Breast epithelium (tissue), 4 donors: Measurements from ENCODE around the gene ABHD8. TPM values are rescaled to one million over a fixed set of nuclear protein-coding genes. Genes with fewer than 3 reads are reported as not detected.

ENCODE experiments used
- DNase-seq, 2 donors: peaks; one replicate each; pipeline ENCODE4 v3.0.0-alpha.2; 2019; ENCODE audit warnings: low spot score in 2 of 2
- H3K27ac ChIP-seq, 2 donors: fragments of 200-600 bp; sonication (generic) in 1 of 2; one replicate each; pipeline ENCODE4 v1.5.1; 2016 to 2019; ENCODE audit warnings: mild to moderate bottlenecking in 1 of 2
- H3K27me3 ChIP-seq, 2 donors: fragments of 200-600 bp; sonication (generic) in 1 of 2; one replicate each; pipeline versions ENCODE4 v1.5.1 to v1.6.0; 2017 to 2019; ENCODE audit warnings: control low read depth in 1 of 2, mild to moderate bottlenecking in 1 of 2
- H3K36me3 ChIP-seq: fragments of 200-600 bp; one replicate; pipeline ENCODE4 v1.5.1; 2019
- H3K4me1 ChIP-seq, 2 donors: fragments of 200-600 bp; sonication (generic); one replicate each; pipeline ENCODE4 v1.5.1; 2016 to 2019; ENCODE audit warnings: control low read depth in 1 of 2
- H3K4me3 ChIP-seq, 3 donors: fragments of 200-600 bp; sonication (generic); 1 replicate in 2 of 3; 2 replicates in 1 of 3; pipeline ENCODE4 v1.5.1; 2016 to 2019; ENCODE audit warnings: mild to moderate bottlenecking in 3 of 3, moderate library complexity in 2 of 3
- H3K9me3 ChIP-seq, 2 donors: fragments of 200-600 bp; sonication (generic) in 1 of 2; one replicate each; pipeline ENCODE4 v1.5.1; 2016 to 2019; ENCODE audit warnings: control low read depth in 1 of 2
- POLR2A ChIP-seq: fragments of 450-650 bp; IDR thresholded peaks from one replicate; pipeline ENCODE4 v1.6.1; 2016; ENCODE audit warnings: antibody characterized with exemption, mild to moderate bottlenecking, moderate library complexity
- POLR2AphosphoS5 ChIP-seq, 3 donors: sonication (generic); formaldehyde crosslinking; IDR thresholded peaks; one replicate each; pipeline ENCODE4 v1.6.1; 2017; ENCODE audit warnings: antibody characterized with exemption in 3 of 3
- intact Hi-C: fragments of 100-400 bp; cut with DNase I; formaldehyde crosslinking; loops from one replicate; pipeline ENCODE4 v1.15.1; 2023; ENCODE audit warnings: low total_unique reads
- total RNA-seq, 3 donors: library from RNA; depleted of rRNA; stranded (reverse); fragments of >200 nt; gene quantifications; one replicate each; pipeline ENCODE4 v1.1.0, GENCODE V29; 2016
- TF ChIP-seq, protein P1 (sequence below), 3 donors: fragments of 450-650 bp; IDR thresholded peaks; one replicate each; pipeline ENCODE4 v1.5.1; 2016 to 2017; ENCODE audit warnings: antibody characterized with exemption in 3 of 3, mild to moderate bottlenecking in 3 of 3, moderate library complexity in 3 of 3

ABHD8 gene
- total RNA-seq, 3 donors from 2014 or later, result 6.7 to 14.4 (median 11.0) TPM

DNA sequence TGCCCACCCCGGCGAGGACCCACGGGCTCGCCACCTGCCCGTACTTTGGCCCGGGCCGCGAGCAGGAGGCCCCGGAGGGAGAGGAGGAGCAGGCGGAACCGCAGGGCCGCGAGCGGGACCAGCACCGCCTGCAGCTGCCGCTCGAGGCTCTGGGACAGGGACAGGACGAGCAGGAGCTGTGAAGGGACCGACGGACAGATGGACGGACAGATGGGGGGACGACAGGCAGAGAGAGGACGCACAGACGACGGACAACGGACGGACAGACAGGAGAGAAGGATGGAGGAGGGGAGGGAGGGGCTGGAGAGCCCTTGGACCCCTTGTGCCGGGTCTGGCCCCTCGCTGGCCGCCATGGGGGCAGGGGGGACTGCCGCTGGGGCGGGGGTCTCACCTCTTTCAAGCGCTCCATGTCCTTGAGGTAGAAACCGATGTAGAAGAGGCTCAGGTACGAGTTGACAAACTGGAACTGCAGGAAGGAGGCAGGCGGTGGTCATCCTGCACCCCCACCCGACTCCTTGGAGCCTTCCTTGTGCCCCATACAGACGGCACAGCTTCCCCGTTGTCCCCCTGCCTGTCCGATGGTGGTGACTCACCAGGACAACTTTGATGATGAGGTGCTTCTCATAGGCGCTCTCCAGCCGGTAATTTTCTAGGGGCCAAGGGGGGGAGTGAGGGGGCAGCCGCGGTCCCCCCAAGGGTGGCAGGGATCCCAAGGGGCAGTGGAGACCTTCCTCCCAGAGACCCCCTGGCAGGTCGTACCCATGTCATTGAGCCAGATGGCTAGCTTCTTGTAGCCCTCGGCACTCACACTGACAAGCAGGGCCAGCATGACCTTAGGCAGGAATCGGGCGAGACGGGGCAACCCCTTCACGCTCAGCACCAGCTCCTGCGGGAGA lies 26.4 kb upstream of the ABHD8 start:
- H3K36me3 ChIP-seq, result no peaks in the 10 kb centered on the region

DNA sequence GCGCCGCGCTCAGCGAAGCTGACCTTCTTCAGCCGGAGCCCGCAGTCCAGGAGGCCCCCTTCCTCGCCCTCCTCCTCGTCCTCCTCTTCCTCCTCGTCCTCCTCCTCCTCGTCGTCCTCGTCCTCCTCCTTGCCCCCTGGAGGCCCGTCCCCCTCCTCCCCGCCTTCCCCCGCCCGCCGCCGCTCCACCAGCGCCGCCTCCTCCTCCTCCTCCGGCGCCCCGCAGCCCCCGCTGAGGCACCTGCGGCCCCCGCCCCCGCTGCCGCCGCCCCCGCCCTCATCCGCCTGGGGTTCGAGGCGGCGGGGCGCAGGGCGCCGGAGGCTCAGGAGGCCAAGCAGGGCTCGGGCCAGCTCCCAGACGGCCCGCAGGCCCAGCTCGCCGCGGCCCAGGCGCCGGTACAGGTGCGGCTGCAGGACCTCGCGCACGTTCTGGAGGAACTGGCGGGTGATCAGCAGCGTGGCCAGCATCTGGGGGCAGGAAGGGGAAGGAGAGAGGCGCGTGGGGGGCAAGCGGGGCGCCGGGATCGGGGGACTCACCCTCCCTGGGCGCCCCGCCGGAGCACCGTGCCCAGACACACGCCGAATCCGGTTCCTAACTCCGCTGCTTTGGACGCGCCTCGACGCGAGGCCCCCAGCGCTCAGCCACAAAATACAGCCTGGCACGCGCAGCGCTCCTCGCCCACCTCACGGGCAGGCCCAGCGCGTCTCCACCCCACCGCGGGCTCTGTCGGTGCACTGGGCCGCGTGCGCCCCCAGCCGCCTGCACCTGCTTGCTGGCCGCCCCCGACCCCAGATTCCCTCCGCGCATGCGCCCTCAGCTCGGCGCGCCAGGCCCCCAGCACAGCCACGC lies 25.5 kb upstream of the ABHD8 start:
- Histone ChIP-seq H3K36me3 (no peaks in the 10 kb centered on the region), H3K4me3 (peak overlapping the region; percentile 8 to 69 (median 56)), H3K4me1 (peaks cover 3 to 20% of the 10 kb centered on the region in 2 donors), H3K27ac (peak overlapping the region; percentile 84 to 89), H3K27me3 (peaks cover 0 to 3% of the 10 kb centered on the region in 2 donors), H3K9me3 (no peaks in the 10 kb centered on the region)
- intact Hi-C loops, result no loop called here
- no peak for DNase-seq
- TF ChIP-seq POLR2A, result no peak
- no peak for TF ChIP-seq POLR2AphosphoS5 (IDR thresholded peaks at IDR 0.05)
- TF ChIP-seq, protein P1, sequence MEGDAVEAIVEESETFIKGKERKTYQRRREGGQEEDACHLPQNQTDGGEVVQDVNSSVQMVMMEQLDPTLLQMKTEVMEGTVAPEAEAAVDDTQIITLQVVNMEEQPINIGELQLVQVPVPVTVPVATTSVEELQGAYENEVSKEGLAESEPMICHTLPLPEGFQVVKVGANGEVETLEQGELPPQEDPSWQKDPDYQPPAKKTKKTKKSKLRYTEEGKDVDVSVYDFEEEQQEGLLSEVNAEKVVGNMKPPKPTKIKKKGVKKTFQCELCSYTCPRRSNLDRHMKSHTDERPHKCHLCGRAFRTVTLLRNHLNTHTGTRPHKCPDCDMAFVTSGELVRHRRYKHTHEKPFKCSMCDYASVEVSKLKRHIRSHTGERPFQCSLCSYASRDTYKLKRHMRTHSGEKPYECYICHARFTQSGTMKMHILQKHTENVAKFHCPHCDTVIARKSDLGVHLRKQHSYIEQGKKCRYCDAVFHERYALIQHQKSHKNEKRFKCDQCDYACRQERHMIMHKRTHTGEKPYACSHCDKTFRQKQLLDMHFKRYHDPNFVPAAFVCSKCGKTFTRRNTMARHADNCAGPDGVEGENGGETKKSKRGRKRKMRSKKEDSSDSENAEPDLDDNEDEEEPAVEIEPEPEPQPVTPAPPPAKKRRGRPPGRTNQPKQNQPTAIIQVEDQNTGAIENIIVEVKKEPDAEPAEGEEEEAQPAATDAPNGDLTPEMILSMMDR (IDR thresholded peaks at IDR 0.05), result no peak

More for the DNA sequence above, 26.4 kb upstream of the ABHD8 start:
- intact Hi-C loops, result no loop called here
- no peaks in the 10 kb centered on the region for H3K27me3 ChIP-seq
- H3K4me1 ChIP-seq, result peaks cover 4 to 20% of the 10 kb centered on the region in 2 donors
- H3K4me3 ChIP-seq, result peak overlapping the region in 2 of 3 donors; percentile 56 to 69
- TF ChIP-seq POLR2AphosphoS5 (IDR thresholded peaks at IDR 0.05) (no peak), POLR2A (no peak)
- TF ChIP-seq, protein P1 (IDR thresholded peaks at IDR 0.05), result no peak
- H3K9me3 ChIP-seq, result no peaks in the 10 kb centered on the region
- H3K27ac ChIP-seq, result no peak overlapping the region
- DNase-seq, result no peak

DNA sequence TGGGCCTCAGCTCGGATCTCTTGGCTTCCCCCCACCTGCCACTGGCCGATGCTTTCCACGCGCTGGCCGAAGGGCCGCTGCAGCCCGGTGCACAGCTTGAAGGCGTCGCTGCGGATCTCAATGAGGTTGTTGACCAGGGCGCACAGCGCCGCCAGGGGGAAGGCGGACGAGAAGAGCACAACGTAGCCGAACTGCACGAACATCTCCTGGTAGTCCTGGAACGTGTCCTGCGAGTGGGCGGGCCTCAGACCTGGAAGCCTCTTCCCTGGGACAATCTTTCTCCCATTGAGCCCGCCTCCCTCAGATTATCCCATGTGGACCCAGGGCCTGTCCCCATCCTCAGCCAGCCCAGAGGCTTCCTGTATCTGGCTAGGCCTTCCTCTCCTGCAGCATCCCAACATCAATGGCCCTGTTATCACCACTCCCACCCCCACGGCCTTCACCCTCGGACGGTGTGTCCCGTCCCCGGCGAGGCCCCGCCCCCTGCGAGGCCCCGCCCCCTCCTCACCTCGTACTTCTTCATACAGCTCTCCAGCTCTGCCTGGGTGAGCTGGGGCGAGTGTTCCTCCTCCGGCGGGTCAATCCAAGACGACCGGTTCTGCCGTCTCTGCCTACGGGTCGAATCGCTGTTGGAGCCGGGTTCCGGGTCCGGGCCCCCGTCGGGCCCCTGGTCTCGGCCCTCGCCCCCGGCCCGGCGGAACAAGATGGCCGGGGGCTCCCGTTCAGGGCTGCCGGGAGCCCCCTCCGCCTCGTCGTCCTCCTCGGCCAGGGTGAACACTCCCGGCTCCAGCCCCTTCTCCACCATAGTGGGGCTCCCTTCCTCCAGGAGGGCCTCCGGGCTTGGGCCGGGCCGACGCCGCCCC lies 24.7 kb upstream of the ABHD8 start:
- H3K27ac ChIP-seq, result peak overlapping the region; percentile 84 to 89
- H3K4me1 ChIP-seq, result peaks cover 0 to 20% of the 10 kb centered on the region in 2 donors
- intact Hi-C loops, result no loop called here
- H3K36me3 ChIP-seq, result no peaks in the 10 kb centered on the region
- H3K27me3 ChIP-seq, result peaks cover 0 to 3% of the 10 kb centered on the region in 2 donors
- peak overlapping the region; percentile 8 to 69 (median 56) for H3K4me3 ChIP-seq
- H3K9me3 ChIP-seq, result no peaks in the 10 kb centered on the region
- TF ChIP-seq, protein P1 (IDR thresholded peaks at IDR 0.05), result peak in 2 of 3 donors; percentile 44 to 67
- no peak for TF ChIP-seq POLR2A
- peak; percentile 87 to 94 for DNase-seq

DNA sequence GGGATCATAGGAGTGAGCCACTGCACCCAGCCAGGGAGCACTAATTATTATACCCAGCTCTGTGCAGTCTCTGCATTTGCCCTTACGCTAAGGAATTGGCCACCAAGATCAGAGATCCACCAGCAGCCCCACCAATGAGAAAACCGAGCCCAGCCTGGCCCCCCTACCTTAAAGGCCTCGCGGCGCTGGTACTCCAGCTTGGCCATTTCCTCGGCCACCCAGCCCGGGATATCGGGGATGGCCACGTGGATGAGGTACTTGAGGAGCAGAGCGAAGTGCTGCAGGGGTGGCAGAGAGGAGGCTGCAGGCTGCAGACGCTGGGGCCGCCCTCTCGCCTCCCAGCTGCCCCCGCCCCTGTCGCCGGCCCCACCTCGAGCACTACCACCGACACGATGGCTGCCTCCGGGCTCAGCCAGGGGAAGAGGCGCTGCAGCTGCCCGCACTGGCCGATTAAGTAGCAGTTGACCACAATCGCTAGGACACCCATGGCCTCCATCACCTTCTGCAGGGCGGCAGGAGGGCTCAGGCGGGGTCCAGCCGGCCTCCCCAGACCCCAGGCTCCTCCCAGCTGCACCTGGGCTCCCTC lies 23.9 kb upstream of the ABHD8 start:
- Histone ChIP-seq H3K4me1 (peaks cover 0 to 20% of the 10 kb centered on the region in 2 donors), H3K27ac (peak overlapping the region; percentile 84 to 89), H3K36me3 (no peaks in the 10 kb centered on the region), H3K4me3 (peak overlapping the region in 2 of 3 donors; percentile 56 to 69), H3K27me3 (peaks cover 0 to 3% of the 10 kb centered on the region in 2 donors), H3K9me3 (no peaks in the 10 kb centered on the region)
- TF ChIP-seq, protein P1 (IDR thresholded peaks at IDR 0.05), result no peak
- TF ChIP-seq POLR2A, result no peak
- TF ChIP-seq POLR2AphosphoS5 (IDR thresholded peaks at IDR 0.05), result no peak
- no peak for DNase-seq
- intact Hi-C loops, result no loop called here
